Nephron (organoid): ENCODE data around the gene ARHGAP36.

Experiments
- H3K27ac Mint-ChIP-seq, 3 experiments: 2 replicates each; pipeline ENCODE4 v1.8.0; 2020; ENCODE audit warnings: mixed read lengths in 3 of 3, mild to moderate bottlenecking in 2 of 3, moderate library complexity in 1 of 3
- H3K27me3 Mint-ChIP-seq: 2 replicates; pipeline ENCODE4 v1.8.0; 2021; ENCODE audit warnings: low read depth, mild to moderate bottlenecking, moderate library complexity, mixed read lengths
- H3K36me3 Mint-ChIP-seq: 2 replicates; pipeline ENCODE4 v1.8.0; 2020; ENCODE audit warnings: low read depth, mixed read lengths
- H3K4me1 Mint-ChIP-seq: 2 replicates; pipeline ENCODE4 v1.8.0; 2020; ENCODE audit warnings: mixed read lengths
- H3K4me3 Mint-ChIP-seq, 3 experiments: 2 replicates each; pipeline ENCODE4 v1.8.0; 2020; ENCODE audit warnings: mild to moderate bottlenecking in 3 of 3, mixed read lengths in 3 of 3, moderate library complexity in 2 of 3
- H3K9me3 Mint-ChIP-seq: 2 replicates; pipeline ENCODE4 v1.8.0; 2020; ENCODE audit warnings: mixed read lengths
- TF ChIP-seq, protein P1 (sequence below), 3 experiments: fragments of 200-600 bp; sonication (generic); IDR thresholded peaks; one replicate each; pipeline ENCODE4 v1.5.0; 2021; ENCODE audit warnings: antibody characterized with exemption in 3 of 3; ENCODE audit not compliant: unreplicated experiment in 3 of 3

ARHGAP36 gene

DNA sequence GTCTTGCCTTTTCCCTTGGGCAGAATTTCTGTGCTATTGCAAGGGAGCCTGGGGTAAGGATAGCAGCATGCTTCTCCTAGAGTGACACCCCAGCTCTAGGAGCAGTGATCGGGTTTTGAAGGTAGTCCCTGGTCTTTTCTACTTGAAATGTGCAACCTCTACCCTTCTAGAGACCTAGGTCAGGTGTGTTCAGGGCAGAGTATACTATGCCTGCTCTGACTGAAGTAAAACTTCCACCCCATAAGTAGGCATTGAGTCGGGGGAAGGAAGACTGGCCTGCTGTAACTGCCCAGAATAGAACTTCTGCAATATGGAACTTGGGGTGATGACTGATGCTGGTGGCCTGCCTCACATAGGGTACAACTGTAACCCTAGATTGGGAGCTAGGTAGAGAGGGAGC lies 80.9 kb downstream of the ARHGAP36 start:
- TF ChIP-seq, protein P1, sequence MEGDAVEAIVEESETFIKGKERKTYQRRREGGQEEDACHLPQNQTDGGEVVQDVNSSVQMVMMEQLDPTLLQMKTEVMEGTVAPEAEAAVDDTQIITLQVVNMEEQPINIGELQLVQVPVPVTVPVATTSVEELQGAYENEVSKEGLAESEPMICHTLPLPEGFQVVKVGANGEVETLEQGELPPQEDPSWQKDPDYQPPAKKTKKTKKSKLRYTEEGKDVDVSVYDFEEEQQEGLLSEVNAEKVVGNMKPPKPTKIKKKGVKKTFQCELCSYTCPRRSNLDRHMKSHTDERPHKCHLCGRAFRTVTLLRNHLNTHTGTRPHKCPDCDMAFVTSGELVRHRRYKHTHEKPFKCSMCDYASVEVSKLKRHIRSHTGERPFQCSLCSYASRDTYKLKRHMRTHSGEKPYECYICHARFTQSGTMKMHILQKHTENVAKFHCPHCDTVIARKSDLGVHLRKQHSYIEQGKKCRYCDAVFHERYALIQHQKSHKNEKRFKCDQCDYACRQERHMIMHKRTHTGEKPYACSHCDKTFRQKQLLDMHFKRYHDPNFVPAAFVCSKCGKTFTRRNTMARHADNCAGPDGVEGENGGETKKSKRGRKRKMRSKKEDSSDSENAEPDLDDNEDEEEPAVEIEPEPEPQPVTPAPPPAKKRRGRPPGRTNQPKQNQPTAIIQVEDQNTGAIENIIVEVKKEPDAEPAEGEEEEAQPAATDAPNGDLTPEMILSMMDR (IDR thresholded peaks at IDR 0.05; ENCODE audit: unreplicated experiment in 3 of 3), result no peak
- H3K4me1 Mint-ChIP-seq, result no peaks in the 10 kb centered on the region
- H3K27ac Mint-ChIP-seq, result no peak overlapping the region
- H3K9me3 Mint-ChIP-seq, result peaks cover 3% of the 10 kb centered on the region
- H3K36me3 Mint-ChIP-seq, result no peaks in the 10 kb centered on the region
- no peak overlapping the region for H3K4me3 Mint-ChIP-seq
- H3K27me3 Mint-ChIP-seq, result no peaks in the 10 kb centered on the region
